Measurements from ENCODE around the gene PRRC2A.

PRRC2A gene

DNA sequence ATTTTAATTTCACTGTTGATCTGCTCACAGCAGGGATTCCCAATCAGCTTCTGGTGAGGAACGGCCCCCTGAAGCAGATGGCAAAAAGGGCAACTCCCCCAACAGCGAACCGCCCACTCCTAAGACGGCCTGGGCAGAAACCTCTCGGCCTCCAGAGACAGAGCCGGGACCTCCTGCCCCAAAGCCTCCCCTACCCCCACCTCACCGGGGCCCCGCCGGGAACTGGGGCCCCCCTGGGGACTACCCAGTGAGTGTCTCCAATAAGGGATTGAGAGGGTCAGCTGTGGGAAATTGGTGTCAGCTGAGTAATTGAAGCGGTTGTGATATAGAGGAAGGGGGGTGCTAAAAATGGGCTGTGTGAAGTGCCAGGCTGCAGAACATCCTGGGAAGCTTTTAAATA is 6.4 kb downstream of the PRRC2A start:
- DNase-seq, result no peak

DNA sequence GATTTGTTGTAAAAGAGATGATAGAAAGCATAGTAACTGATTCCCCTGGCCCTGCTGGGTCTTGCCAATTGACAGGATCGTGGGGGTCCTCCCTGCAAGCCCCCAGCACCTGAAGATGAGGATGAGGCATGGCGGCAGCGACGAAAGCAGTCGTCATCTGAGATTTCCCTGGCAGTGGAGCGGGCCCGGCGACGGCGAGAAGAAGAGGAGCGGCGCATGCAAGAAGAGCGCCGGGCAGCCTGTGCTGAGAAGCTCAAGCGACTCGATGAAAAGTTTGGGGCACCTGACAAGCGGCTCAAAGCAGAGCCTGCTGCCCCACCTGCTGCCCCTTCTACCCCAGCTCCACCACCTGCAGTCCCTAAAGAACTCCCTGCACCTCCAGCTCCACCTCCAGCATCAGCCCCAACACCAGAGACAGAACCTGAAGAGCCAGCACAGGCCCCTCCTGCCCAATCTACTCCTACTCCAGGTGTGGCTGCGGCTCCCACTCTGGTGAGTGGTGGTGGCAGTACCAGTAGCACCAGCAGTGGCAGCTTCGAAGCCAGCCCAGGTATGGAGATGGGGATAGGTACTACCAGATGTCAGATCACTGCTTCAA is 7.3 kb downstream of the PRRC2A start:
- no peak for DNase-seq

DNA sequence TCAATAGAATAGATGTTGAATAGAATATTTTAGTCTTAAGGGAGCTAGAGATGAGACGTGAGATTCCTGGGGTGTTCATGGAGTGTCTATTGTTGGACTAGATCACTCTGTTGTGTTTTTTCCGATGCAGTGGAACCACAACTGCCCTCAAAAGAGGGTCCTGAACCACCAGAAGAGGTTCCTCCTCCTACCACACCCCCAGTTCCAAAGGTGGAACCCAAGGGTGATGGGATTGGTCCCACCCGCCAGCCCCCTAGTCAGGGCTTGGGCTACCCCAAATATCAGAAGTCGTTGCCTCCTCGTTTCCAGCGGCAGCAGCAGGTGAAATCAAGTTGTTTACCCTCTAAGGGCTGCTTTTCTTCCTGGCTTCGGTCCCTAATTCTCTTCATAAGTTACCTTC is 8.5 kb downstream of the PRRC2A start:
- no peak for DNase-seq

DNA sequence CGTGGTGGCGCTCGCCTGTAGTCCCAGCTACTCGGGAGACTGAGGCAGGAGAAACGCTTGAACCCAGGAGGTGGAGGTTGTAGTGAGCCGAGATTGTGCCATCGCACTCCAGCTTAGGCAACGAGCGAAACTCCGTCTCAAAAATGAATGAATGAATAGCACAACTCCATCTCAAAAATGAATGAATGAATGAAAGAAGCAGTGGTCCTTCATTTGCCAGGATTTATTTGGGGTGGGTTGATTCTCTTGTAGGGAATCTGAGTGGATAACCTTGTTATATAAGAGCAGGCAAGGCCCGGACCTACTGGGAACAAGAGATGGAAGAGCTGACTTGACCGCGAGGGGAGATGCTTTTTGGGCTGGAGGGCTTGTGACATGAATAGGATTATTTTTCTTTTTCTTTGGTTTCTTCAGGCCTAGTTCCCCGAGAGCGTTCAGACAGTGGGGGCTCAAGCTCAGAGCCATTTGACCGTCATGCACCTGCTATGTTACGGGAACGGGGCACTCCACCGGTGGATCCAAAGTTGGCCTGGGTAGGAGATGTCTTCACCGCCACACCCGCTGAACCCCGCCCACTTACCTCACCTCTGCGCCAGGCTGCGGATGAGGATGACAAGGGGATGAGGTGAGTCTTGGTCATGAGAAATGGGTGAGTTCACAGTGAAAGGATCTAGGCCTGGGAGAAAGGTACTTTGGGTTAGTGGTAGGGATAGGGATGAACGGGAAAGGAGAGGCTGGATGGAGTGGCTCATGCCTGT is 9.8 kb downstream of the PRRC2A start:
- no peak for DNase-seq

DNA sequence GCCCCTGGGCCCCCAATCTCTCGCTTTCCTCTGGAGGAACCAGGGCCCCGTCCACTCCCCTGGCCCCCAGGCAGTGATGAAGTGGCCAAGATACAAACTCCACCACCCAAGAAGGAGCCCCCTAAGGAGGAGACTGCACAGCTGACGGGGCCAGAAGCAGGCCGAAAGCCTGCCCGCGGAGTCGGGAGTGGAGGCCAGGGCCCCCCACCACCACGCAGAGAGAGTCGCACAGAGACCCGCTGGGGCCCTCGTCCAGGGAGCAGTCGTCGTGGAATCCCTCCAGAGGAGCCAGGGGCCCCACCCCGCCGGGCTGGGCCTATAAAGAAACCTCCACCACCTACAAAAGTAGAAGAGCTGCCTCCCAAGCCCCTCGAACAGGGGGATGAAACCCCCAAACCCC is 10.7 kb downstream of the PRRC2A start:
- no peak for DNase-seq

DNA sequence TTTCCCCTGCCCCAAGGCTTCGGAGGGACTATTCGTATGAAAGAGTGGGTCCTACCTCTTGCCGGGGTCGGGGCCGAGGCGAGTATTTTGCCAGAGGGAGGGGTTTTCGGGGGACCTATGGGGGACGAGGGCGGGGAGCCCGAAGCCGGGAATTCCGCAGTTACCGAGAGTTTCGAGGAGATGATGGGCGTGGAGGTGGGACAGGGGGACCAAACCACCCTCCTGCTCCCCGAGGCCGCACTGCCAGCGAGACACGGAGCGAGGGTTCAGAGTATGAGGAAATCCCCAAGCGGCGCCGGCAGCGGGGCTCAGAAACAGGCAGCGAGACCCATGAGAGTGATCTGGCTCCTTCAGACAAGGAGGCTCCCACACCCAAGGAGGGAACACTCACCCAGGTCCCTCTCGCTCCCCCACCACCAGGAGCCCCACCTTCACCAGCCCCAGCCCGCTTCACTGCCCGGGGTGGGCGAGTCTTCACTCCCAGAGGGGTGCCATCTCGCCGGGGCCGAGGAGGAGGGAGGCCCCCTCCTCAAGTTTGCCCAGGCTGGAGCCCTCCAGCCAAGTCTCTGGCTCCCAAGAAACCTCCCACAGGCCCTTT is 11.3 kb downstream of the PRRC2A start:
- DNase-seq, result no peak

- DNase-seq, result no peak
These were observed 11.9 kb downstream of the PRRC2A start for GRCh38 chr6:31632279-31632946.

DNA sequence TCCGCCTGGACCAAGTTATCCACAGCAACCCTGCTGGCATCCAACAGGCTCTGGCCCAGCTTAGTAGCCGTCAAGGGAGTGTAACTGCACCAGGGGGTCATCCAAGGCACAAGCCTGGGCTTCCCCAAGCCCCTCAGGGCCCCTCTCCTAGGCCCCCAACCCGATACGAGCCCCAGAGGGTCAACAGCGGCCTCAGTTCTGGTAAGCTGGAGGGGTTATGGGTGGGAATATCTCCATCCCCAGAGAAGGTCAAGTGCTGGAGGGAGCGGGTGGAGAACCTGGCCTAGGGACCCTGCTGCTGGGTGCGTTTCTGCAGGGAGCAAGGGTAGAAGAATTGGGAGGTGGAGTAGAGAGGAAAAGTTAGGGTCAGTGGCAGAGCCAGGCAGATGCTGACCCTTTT is 12.9 kb downstream of the PRRC2A start:
- DNase-seq, result no peak

DNA sequence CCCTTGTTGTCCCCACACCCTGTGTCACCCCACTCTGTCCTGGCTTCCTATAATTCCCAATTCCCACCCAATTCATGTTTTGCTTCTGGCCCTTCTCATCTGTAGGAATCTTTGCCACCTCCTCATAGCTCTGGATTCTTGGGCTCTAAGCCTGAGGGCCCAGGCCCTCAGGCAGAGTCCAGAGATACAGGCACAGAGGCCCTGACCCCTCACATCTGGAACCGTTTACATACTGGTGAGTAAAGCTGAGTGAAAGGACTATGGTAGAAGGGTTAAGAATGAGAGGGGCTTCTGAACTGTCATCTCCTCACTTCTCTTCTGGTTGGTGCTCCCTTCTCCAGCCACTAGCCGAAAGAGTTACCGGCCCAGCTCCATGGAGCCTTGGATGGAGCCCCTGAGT is 13.6 kb downstream of the PRRC2A start:
- DNase-seq, result no peak

GRCh38 chr6:31634969-31635575 is 14.6 kb downstream of the PRRC2A start:
- no peak for DNase-seq

- DNase-seq, result no peak
These were observed 16.4 kb downstream of the PRRC2A start for GRCh38 chr6:31636698-31637596.

- DNase-seq, result no peak
These were observed 18.5 kb downstream of the PRRC2A start for GRCh38 chr6:31639043-31639442.

GRCh38 chr6:31639449-31639861 is 18.9 kb downstream of the PRRC2A start:
- no peak for DNase-seq

DNA sequence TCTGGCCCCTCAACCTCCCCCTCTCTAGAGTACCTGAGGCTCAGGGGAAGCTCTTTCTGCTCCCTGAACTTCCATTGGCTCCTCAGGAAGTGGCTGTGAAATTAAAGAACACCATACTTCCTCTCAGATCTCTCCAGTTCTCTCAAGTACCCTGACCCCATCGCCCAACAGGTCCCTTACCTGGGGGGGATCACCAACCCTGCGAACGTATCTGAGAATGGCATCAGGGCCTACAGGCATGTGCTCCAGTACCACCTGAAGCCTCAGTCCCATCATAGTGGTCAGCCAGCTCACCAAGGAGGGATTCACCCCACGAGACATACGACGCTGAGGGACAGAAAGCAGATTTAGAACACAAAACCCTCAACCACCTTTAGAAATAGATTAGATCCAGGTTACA is 20.1 kb downstream of the PRRC2A start:
- DNase-seq, result no peak

DNA sequence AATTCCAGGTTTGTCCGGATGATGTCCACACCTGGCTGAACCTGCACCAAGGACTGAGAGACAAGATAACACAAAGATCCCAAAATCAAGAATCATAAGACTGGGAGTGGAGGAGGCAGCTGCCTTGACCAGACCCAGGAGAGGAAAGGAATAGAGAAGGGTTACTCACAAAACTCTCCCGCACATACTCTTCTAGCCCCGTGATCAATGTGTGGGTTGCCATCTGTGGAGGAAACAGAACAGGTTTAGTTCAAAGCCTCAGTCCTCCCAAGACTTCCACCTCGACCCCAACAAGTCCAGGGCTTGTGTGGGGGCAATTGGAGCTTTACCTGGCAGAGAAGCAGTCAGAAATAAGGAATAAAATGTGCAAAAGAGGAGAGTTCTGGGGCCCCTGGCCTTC is 20.9 kb downstream of the PRRC2A start:
- DNase-seq, result no peak

DNA sequence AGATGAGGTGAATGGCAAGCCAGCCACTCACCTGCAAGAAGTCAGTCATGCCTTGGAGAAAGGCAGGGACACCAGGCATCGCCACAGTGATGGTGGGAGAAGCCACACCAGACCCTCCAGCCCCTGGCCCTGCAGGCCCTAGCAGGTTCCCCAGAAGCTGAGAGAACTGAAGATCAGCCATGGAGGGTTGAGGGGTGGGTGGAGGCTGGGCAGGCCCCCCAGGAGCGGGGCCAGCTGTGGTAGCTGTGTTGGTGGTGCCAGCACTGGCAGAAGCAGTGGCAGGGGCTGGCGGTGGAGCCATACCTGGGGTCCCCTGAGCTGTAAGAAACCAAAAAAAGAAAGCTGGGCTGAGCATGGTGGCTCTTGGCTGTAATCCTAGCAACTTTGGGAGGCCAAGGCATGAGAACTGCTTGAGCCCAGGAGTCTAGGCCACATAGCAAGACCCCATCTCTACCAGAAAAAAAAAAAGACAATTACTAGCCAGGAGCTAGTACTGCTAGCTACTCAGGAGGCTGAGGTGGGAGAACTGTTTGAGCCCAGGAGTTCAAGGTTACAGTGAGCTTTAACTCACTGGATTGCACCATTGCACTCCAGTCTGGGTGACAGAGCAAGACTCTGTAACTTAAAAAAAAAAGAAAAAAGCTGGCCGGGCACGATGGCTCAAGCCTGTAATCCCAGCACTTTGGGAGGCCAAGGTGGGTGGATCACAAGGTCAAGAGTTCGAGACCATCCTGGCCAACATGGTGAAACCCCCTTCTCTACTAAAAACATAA is 22.5 kb downstream of the PRRC2A start:
- DNase-seq, result no peak

- no peak for DNase-seq
These were observed 23.4 kb downstream of the PRRC2A start for GRCh38 chr6:31643818-31644454.

- no peak for DNase-seq
These were observed 24.8 kb downstream of the PRRC2A start for GRCh38 chr6:31645325-31645724.

DNA sequence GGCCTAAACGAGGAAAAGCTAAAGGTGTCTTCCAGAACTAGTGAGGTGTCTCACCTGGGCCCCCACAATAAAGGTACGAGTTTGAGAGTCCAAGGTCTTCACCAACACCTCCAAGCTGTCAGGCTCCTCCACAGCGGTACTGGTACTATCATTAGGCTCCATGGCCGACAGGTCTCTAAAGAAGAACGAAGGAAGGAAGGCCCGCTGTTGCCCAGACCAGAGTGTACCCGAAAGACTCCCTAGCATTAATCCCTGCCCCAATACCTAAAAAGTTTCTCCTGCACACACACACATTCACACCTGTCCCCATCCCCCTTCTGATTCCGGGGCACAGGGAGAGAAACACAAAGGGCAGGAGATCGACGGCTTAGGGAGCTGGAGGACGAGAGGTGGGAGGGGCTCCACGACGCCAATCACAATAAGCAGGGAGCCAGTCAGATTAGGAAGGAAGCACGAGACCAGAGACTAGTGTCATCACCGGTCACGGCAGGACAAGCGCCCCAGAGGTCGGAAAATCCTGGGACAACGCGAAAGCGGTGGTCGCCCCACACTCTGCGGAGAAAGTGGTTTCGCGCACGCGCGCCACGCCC is 31.2 kb downstream of the PRRC2A start:
- DNase-seq, result peak in 1 of 2 experiments; percentile 79

DNA sequence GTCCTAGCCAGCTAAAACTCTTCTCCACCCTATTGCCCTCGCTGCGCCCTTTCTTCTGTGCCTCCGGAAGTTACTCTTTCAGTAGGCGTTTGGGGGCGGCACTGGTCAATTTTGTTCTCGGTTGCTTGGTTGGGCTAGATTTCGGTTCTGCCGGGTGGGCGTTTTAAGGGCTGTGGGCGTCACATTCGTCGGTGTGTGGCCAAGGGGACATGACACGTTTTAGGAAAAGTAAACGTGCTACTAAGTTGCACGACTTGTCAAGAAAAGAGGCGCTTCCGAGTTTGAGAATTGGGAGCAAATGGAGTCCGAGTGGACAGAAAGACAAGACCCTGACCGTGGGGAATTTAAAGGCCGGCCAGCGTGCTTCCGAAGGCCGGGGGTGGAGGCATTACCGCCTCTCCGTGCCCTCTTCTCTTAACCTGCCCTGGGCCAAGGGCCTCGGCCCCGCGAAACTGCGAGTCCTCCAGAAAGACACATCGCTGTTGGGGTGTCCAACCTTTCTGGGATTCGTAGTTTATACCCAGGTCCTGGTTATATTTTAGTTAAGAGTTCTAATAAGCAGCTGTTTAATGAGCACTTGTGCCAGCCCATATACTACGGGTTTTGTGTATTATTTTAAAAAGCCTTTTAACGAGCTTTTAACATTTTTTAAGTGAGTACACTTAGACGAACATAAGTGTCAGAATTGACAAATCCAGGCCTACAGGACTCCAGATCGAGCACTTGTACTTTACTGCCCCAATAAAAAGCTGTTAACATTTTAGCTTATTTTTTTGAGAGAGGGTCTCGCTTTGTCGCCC is 32.6 kb downstream of the PRRC2A start:
- DNase-seq, result peak; percentile 94 to 97
